GM15510 (cell line): ENCODE results near the gene AKAP12.

ENCODE experiments used
- POLR2A ChIP-seq: IDR thresholded peaks from 3 replicates; pipeline ENCODE4 v1.6.1; 2011; ENCODE audit warnings: borderline replicate concordance; ENCODE audit not compliant: insufficient read length; ENCODE audit errors: extremely low read depth

AKAP12 gene, protein sequence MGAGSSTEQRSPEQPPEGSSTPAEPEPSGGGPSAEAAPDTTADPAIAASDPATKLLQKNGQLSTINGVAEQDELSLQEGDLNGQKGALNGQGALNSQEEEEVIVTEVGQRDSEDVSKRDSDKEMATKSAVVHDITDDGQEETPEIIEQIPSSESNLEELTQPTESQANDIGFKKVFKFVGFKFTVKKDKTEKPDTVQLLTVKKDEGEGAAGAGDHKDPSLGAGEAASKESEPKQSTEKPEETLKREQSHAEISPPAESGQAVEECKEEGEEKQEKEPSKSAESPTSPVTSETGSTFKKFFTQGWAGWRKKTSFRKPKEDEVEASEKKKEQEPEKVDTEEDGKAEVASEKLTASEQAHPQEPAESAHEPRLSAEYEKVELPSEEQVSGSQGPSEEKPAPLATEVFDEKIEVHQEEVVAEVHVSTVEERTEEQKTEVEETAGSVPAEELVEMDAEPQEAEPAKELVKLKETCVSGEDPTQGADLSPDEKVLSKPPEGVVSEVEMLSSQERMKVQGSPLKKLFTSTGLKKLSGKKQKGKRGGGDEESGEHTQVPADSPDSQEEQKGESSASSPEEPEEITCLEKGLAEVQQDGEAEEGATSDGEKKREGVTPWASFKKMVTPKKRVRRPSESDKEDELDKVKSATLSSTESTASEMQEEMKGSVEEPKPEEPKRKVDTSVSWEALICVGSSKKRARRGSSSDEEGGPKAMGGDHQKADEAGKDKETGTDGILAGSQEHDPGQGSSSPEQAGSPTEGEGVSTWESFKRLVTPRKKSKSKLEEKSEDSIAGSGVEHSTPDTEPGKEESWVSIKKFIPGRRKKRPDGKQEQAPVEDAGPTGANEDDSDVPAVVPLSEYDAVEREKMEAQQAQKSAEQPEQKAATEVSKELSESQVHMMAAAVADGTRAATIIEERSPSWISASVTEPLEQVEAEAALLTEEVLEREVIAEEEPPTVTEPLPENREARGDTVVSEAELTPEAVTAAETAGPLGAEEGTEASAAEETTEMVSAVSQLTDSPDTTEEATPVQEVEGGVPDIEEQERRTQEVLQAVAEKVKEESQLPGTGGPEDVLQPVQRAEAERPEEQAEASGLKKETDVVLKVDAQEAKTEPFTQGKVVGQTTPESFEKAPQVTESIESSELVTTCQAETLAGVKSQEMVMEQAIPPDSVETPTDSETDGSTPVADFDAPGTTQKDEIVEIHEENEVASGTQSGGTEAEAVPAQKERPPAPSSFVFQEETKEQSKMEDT (N-terminal part only)

DNA sequence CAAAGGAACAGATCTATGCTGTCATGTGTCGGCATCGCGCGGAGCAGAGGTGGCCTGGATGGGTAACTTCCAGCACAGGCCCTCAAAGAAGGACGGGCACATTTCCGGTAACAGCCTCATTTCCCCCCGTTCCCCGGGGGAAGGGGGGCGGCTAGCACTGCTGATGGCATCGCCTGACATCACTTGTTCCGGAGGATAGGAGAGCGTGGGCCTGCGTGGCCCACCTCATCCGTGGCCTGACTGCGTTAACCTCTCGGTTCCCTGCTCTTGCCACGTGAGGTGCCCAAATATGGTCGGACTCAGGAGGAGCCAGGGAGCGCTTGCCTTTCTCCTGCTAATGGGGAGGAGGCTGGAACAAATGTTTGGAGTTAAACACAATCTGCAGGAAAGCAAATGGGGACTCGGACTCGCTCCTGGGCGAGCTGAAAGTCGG is at the start of gene AKAP12:
Gene AKAP12, plus strand, starts transcription at position 365 of the 433 bp plus-strand sequence. CDS start 596 bp downstream, outside the sequence.
- no peak for TF ChIP-seq POLR2A

- no peak for TF ChIP-seq POLR2A
These were observed 48.2 kb upstream of the AKAP12 start for GRCh38 chr6:151191527-151191926.

- TF ChIP-seq POLR2A = no peak
These were observed 43.2 kb upstream of the AKAP12 start for GRCh38 chr6:151196555-151196954.

- no peak for TF ChIP-seq POLR2A
These were observed 42.2 kb upstream of the AKAP12 start for GRCh38 chr6:151197556-151197955.

- no peak for TF ChIP-seq POLR2A
These were observed 39.8 kb upstream of the AKAP12 start for GRCh38 chr6:151199991-151200390.

- TF ChIP-seq POLR2A = no peak
These were observed 33.8 kb upstream of the AKAP12 start for GRCh38 chr6:151205721-151206600.

- TF ChIP-seq POLR2A = no peak
These were observed 32.1 kb upstream of the AKAP12 start for GRCh38 chr6:151207674-151208073.

GRCh38 chr6:151209071-151209831 is 30.5 kb upstream of the AKAP12 start:
- no peak for TF ChIP-seq POLR2A

- no peak for TF ChIP-seq POLR2A
These were observed 28.7 kb upstream of the AKAP12 start for GRCh38 chr6:151211075-151211474.

- no peak for TF ChIP-seq POLR2A
These were observed 26.4 kb upstream of the AKAP12 start for GRCh38 chr6:151213352-151213751.

DNA sequence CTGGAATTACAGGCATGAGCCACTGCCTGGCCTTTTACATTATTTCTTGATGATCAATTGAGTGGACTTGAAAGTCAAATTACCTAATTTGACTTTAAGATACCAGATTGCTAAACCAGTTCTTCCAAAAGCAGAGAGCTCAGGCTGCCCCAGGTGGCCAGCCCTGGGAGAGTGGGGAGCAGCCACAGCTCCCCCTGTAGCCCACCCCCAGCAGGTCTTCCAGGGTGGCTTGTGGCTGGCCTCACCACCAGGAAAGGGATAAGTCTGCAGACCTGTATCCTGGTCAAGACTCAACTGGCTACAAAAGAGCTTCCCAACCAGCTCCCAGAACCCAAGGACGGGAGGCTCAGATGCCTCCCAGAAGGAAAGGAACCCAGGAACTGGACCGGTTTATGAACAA is 23.8 kb upstream of the AKAP12 start:
- no peak for TF ChIP-seq POLR2A

- no peak for TF ChIP-seq POLR2A
These were observed 23.0 kb upstream of the AKAP12 start for GRCh38 chr6:151216804-151217203.

- TF ChIP-seq POLR2A = no peak
These were observed 20.6 kb upstream of the AKAP12 start for GRCh38 chr6:151219192-151219591.
